Neural progenitor cell (in vitro differentiated cells): ENCODE measurements around the gene GDNF.

ENCODE experiments used
- CTCF ChIP-seq: fragments of 200-600 bp; sonication (generic); IDR thresholded peaks from 2 replicates; pipeline ENCODE4 v1.5.1; 2017; ENCODE audit warnings: antibody characterized with exemption, mild to moderate bottlenecking
- EZH2phosphoT487 ChIP-seq: fragments of 200-600 bp; sonication (generic); IDR thresholded peaks from 2 replicates; pipeline ENCODE4 v1.6.1; 2017; ENCODE audit warnings: antibody characterized with exemption

DNA sequence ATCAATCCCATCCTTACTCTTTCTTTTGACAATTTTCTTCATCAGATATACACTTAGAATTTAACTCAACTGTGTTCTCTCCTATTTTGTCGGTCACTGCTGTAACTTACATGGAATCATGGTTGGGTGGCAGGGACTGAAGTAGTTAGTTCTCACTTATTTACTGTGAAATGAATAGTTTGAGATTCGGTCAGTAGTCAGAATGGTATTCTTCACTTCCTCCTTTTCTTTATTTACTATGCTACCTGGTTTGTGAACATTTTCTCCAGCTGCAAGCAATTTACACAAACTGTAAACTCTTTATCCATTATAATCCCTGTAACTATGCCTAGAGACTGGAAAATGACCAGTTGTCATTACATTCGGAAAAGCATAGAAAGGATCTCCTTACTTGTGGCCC, 41.5 kb upstream of the GDNF start:
- TF ChIP-seq CTCF (no peak), EZH2phosphoT487 (no peak)
